GM23248 (cell line): ENCODE results near the gene THRA.

Source experiments
- EZH2 ChIP-seq: fragments of 200-600 bp; sonication (generic); IDR thresholded peaks from 2 replicates; pipeline ENCODE4 v1.6.1; 2018; ENCODE audit warnings: antibody characterized with exemption, mild to moderate bottlenecking; ENCODE audit not compliant: insufficient read depth, poor library complexity, severe bottlenecking
- EZH2phosphoT487 ChIP-seq: fragments of 200-600 bp; sonication (generic); IDR thresholded peaks from 2 replicates; pipeline ENCODE4 v1.6.1; 2018; ENCODE audit warnings: antibody characterized with exemption, moderate library complexity, mild to moderate bottlenecking, low read depth; ENCODE audit not compliant: insufficient read depth

- TF ChIP-seq EZH2 (no peak), EZH2phosphoT487 (no peak)
Observed at GRCh38 chr17:40038882-40039513, 23.8 kb upstream of the THRA start.
